GM13976 (cell line): Measurements from ENCODE around the gene NUAK2.

Source experiments
- DNase-seq: peaks from one replicate; pipeline ENCODE4 v3.0.0; 2012; ENCODE audit warnings: low spot score
- CTCF ChIP-seq: IDR thresholded peaks from 2 replicates; pipeline ENCODE4 v1.5.1; 2012; ENCODE audit warnings: borderline replicate concordance, mild to moderate bottlenecking; ENCODE audit not compliant: insufficient read depth; ENCODE audit errors: extremely low read depth, missing control alignments, control extremely low read depth
- in situ Hi-C: fragments of 300-500 bp; cut with MboI; formaldehyde crosslinking; loops from one replicate; pipeline ENCODE4 v1.12.0; 2022; ENCODE audit warnings: low sequenced_read_pairs, mixed read lengths, inconsistent platforms; ENCODE audit not compliant: unreplicated experiment

The NUAK2 gene

GRCh38 chr1:205261946-205262691 is 59.4 kb downstream of the NUAK2 start:
- TF ChIP-seq CTCF = no peak
- in situ Hi-C loops = no loop called here
- no peak for DNase-seq

- TF ChIP-seq CTCF = no peak
- in situ Hi-C loops = no loop called here
- no peak for DNase-seq
These were observed 60.4 kb downstream of the NUAK2 start for GRCh38 chr1:205260948-205261732.

GRCh38 chr1:205259998-205260397 is 61.5 kb downstream of the NUAK2 start:
- TF ChIP-seq CTCF = no peak
- in situ Hi-C loops = loop anchor here (10.0 kb wide), 1 partner anchor 265 kb away; no protein-coding TSS in a partner anchor
- no peak for DNase-seq

- TF ChIP-seq CTCF = no peak
- in situ Hi-C loops = loop anchor here (10.0 kb wide), 1 partner anchor 265 kb away; no protein-coding TSS in a partner anchor
- DNase-seq = no peak
These were observed 62.2 kb downstream of the NUAK2 start for GRCh38 chr1:205259324-205259832.

GRCh38 chr1:205258719-205259118 is 62.8 kb downstream of the NUAK2 start:
- TF ChIP-seq CTCF = no peak
- in situ Hi-C loops = loop anchor here (10.0 kb wide), 1 partner anchor 264 kb away; no protein-coding TSS in a partner anchor
- DNase-seq = no peak

- in situ Hi-C loops = loop anchor here (10.0 kb wide), 1 partner anchor 263 kb away; no protein-coding TSS in a partner anchor
- DNase-seq = no peak
- TF ChIP-seq CTCF = no peak
These were observed 63.3 kb downstream of the NUAK2 start for GRCh38 chr1:205258261-205258691.
